H1 (cell line): ENCODE data around the gene FAM13C. TPM values are rescaled to one million over a fixed set of nuclear protein-coding genes. Genes with fewer than 3 reads are reported as not detected.

ENCODE experiments used
- CTCF ChIA-PET: fragments of 300-600 bp; sonication (Branson Sonifier 250); formaldehyde crosslinking; loops from one replicate; lab custom pipeline; 2021; ENCODE audit not compliant: partially characterized antibody; lab: Charles Lee
- POLR2A ChIA-PET: fragments of 300-600 bp; sonication (Branson Sonifier 250); formaldehyde crosslinking; loops from one replicate; lab custom pipeline; 2021; ENCODE audit warnings: inconsistent platforms; ENCODE audit not compliant: partially characterized antibody; lab: Charles Lee
- DNase-seq, 2 experiments: peaks; one replicate each; pipeline versions ENCODE4 v3.0.0 to v3.0.0-alpha.2; 2010 to 2022; ENCODE audit warnings: low spot score in 2 of 2, low read depth in 1 of 2, mixed read lengths in 1 of 2
- FAIRE-seq: peaks from 2 replicates; lab custom pipeline; 2011; peaks lifted over from hg19 to GRCh38; lab: Jason Lieb, UNC
- H2AFZ ChIP-seq: 2 replicates; pipeline ENCODE4 v1.8.1; 2012; ENCODE audit warnings: low read length, inconsistent platforms
- H2AK5ac ChIP-seq: 2 replicates; pipeline ENCODE4 v1.6.1; 2013; ENCODE audit warnings: low read depth, low read length
- H2BK120ac ChIP-seq: replicated peaks from 2 replicates; pipeline ENCODE3; 2013; ENCODE audit warnings: low read depth, low read length, inconsistent platforms
- H2BK12ac ChIP-seq: 2 replicates; pipeline ENCODE4 v1.6.1; 2013; ENCODE audit warnings: low read depth, low read length
- H2BK15ac ChIP-seq: 2 replicates; pipeline ENCODE4 v1.6.1; 2013; ENCODE audit warnings: low read length
- H2BK20ac ChIP-seq: 2 replicates; pipeline ENCODE4 v1.6.1; 2013; ENCODE audit warnings: low read length
- H2BK5ac ChIP-seq: 2 replicates; pipeline ENCODE4 v1.6.1; 2013; ENCODE audit warnings: low read depth, low read length
- H3K14ac ChIP-seq: 2 replicates; pipeline ENCODE4 v1.6.1; 2013; ENCODE audit warnings: inconsistent platforms; ENCODE audit not compliant: insufficient read length
- H3K18ac ChIP-seq: 2 replicates; pipeline ENCODE4 v1.6.1; 2013; ENCODE audit warnings: low read length; ENCODE audit errors: extremely low read depth
- H3K23ac ChIP-seq: 2 replicates; pipeline ENCODE4 v1.6.1; 2013; ENCODE audit warnings: inconsistent platforms; ENCODE audit not compliant: insufficient read length
- H3K23me2 ChIP-seq: 2 replicates; pipeline ENCODE4 v1.6.1; 2013; ENCODE audit warnings: low read depth, low read length
- H3K27ac ChIP-seq: 2 replicates; pipeline ENCODE4 v1.6.1; 2011; ENCODE audit warnings: low read depth, low read length, inconsistent platforms
- H3K27me3 ChIP-seq, 4 experiments: replicated peaks in 1 of 4; 1 replicate in 1 of 4; 2 replicates in 3 of 4; pipeline versions ENCODE4 v1.6.1 to v1.8.1; 2011 to 2013; ENCODE audit warnings: low read length in 3 of 4, mild to moderate bottlenecking in 3 of 4, inconsistent platforms in 2 of 4, mixed read lengths in 2 of 4, moderate library complexity in 1 of 4; ENCODE audit not compliant: control insufficient read depth in 3 of 4, insufficient read depth in 3 of 4; ENCODE audit errors: extremely low read depth in 1 of 4
- H3K36me3 ChIP-seq, 4 experiments: 2 replicates each; pipeline versions ENCODE4 v1.6.1 to v1.8.1; 2011 to 2013; ENCODE audit warnings: mild to moderate bottlenecking in 4 of 4, low read length in 3 of 4, moderate library complexity in 2 of 4, control low read depth in 1 of 4, inconsistent platforms in 1 of 4; ENCODE audit not compliant: insufficient read depth in 4 of 4, control insufficient read depth in 2 of 4
- H3K4ac ChIP-seq: replicated peaks from 2 replicates; pipeline ENCODE3; 2013; ENCODE audit warnings: low read length, low read depth, mixed read lengths, inconsistent platforms; ENCODE audit not compliant: insufficient read length
- H3K4me1 ChIP-seq, 4 experiments: replicated peaks in 1 of 4; 1 replicate in 1 of 4; 2 replicates in 3 of 4; pipeline versions ENCODE4 v1.6.1 to v1.8.1; 2011 to 2013; ENCODE audit warnings: low read length in 3 of 4, inconsistent platforms in 2 of 4, mixed read lengths in 1 of 4; ENCODE audit not compliant: insufficient read depth in 4 of 4, control insufficient read depth in 3 of 4
- H3K4me2 ChIP-seq, 2 experiments: 2 replicates each; pipeline versions ENCODE4 v1.6.1 to v1.8.1; 2011 to 2013; ENCODE audit warnings: low read depth in 2 of 2, low read length in 2 of 2, control low read depth in 1 of 2, inconsistent platforms in 1 of 2, mild to moderate bottlenecking in 1 of 2; ENCODE audit not compliant: insufficient read depth in 1 of 2
- H3K4me3 ChIP-seq, 4 experiments: fragments of 200-600, 300-600 bp in 1 of 4; sonication (generic), shearing (Covaris generic), sonication (Bioruptor Twin) in 1 of 4; 2 replicates each; pipeline versions ENCODE4 v1.5.1 to v1.8.1; 2011 to 2016; ENCODE audit warnings: low read length in 4 of 4, low read depth in 3 of 4, control low read depth in 2 of 4, inconsistent platforms in 2 of 4, mild to moderate bottlenecking in 2 of 4, mixed read lengths in 1 of 4, moderate library complexity in 1 of 4; ENCODE audit not compliant: insufficient read depth in 2 of 4; ENCODE audit errors: extremely low read depth in 1 of 4
- H3K56ac ChIP-seq: replicated peaks from 2 replicates; pipeline ENCODE3; 2013; ENCODE audit warnings: low read depth, mild to moderate bottlenecking, mixed read lengths, low read length, inconsistent platforms; ENCODE audit not compliant: insufficient read length
- H3K79me1 ChIP-seq: 2 replicates; pipeline ENCODE4 v1.6.1; 2013; ENCODE audit warnings: low read depth, low read length, control low read depth
- H3K79me2 ChIP-seq, 2 experiments: 2 replicates each; pipeline versions ENCODE4 v1.6.1 to v1.8.1; 2012 to 2013; ENCODE audit warnings: low read length in 2 of 2, mild to moderate bottlenecking in 2 of 2, inconsistent platforms in 1 of 2; ENCODE audit not compliant: insufficient read depth in 2 of 2, control insufficient read depth in 1 of 2
- H3K9ac ChIP-seq, 4 experiments: replicated peaks in 1 of 4; 1 replicate in 1 of 4; 2 replicates in 3 of 4; pipeline versions ENCODE4 v1.6.1 to v1.8.1; 2011 to 2013; ENCODE audit warnings: low read depth in 3 of 4, low read length in 3 of 4, control low read depth in 2 of 4, mild to moderate bottlenecking in 2 of 4, moderate library complexity in 2 of 4, inconsistent platforms in 1 of 4; ENCODE audit errors: extremely low read depth in 1 of 4
- H3K9me3 ChIP-seq, 2 experiments: 2 replicates each; pipeline versions ENCODE4 v1.6.1 to v1.8.1; 2012 to 2013; ENCODE audit warnings: mild to moderate bottlenecking in 2 of 2, moderate library complexity in 2 of 2, control low read depth in 1 of 2, inconsistent platforms in 1 of 2, low read depth in 1 of 2, low read length in 1 of 2, mixed read lengths in 1 of 2; ENCODE audit not compliant: insufficient read depth in 2 of 2
- H4K20me1 ChIP-seq, 2 experiments: replicated peaks in 1 of 2; 2 replicates each; pipeline versions ENCODE3 to v1.8.1; 2011 to 2013; ENCODE audit warnings: inconsistent platforms in 2 of 2, low read length in 2 of 2, mild to moderate bottlenecking in 1 of 2; ENCODE audit not compliant: insufficient read depth in 2 of 2, control insufficient read depth in 1 of 2
- H4K5ac ChIP-seq: 2 replicates; pipeline ENCODE4 v1.6.1; 2013; ENCODE audit warnings: low read length, low read depth, mixed read lengths, inconsistent platforms; ENCODE audit not compliant: insufficient read length
- H4K8ac ChIP-seq: 2 replicates; pipeline ENCODE4 v1.8.0; 2013; ENCODE audit warnings: mild to moderate bottlenecking, moderate library complexity, low read length, inconsistent platforms; ENCODE audit not compliant: insufficient read depth; ENCODE audit errors: extremely low read depth
- H4K91ac ChIP-seq: replicated peaks from 2 replicates; pipeline ENCODE3; 2013; ENCODE audit warnings: low read length, mixed read lengths, inconsistent platforms; ENCODE audit not compliant: insufficient read length
- CBX5 ChIP-seq: fragments of 300-800, 300-1000 bp; sonication (generic); IDR thresholded peaks from 2 replicates; pipeline ENCODE4 v1.7.1; 2016; ENCODE audit warnings: antibody characterized with exemption, low read length, low read depth
- CEBPB ChIP-seq: IDR thresholded peaks from 2 replicates; pipeline ENCODE4 v1.6.1; 2012; ENCODE audit warnings: low read depth, low read length
- SRF ChIP-seq: IDR thresholded peaks from 2 replicates; pipeline ENCODE4 v1.6.1; 2011; ENCODE audit warnings: mild to moderate bottlenecking, low read depth, low read length, moderate library complexity
- WGBS, 2 experiments: shearing (Covaris generic) in 1 of 2; methylation state at CpG; one replicate each; pipeline versions ENCODE4 v1.1.6 to v1.1.7; 2013 to 2015; ENCODE audit warnings: low lambda C conversion rate in 2 of 2, mixed read lengths in 2 of 2, inconsistent platforms in 1 of 2, low coverage in 1 of 2, missing lambda C conversion rate in 1 of 2; ENCODE audit not compliant: insufficient replicate concordance in 2 of 2, insufficient coverage in 1 of 2, insufficient read length in 1 of 2; ENCODE audit errors: extremely low coverage in 1 of 2, missing lambda C conversion rate in 1 of 2; 5-methylcytosine and 5-hydroxymethylcytosine counted together
- polyA plus RNA-seq, 7 experiments: library from polyadenylated mRNA; depleted of rRNA in 3 of 7; stranded (reverse) in 5 of 7; unstranded in 2 of 7; fragments of >200 nt in 5 of 7; fragments of 200-250 nt in 2 of 7; gene quantifications; 1 replicate in 5 of 7; 2 replicates in 1 of 7; 4 replicates in 1 of 7; pipeline versions ENCODE4 v1.2.1 to v1.2.3, GENCODE V29; 2011 to 2013; ENCODE audit warnings: missing spikeins in 2 of 7, mixed read lengths in 2 of 7
- total RNA-seq: library from RNA; stranded (reverse); fragmentation: NEBNext Ultra II Directional; extraction: Animal tissue kit (Norgen Biotek cat#: 25700); gene quantifications from 2 replicates; pipeline ENCODE4 v1.2.1, GENCODE V29; 2021

The FAM13C gene
- total and polyA plus RNA-seq, 2 of the 8 experiments (the other 6 are each of a cell fraction or from before 2014, with no cell fraction given): 0.56 to 0.62 TPM

DNA sequence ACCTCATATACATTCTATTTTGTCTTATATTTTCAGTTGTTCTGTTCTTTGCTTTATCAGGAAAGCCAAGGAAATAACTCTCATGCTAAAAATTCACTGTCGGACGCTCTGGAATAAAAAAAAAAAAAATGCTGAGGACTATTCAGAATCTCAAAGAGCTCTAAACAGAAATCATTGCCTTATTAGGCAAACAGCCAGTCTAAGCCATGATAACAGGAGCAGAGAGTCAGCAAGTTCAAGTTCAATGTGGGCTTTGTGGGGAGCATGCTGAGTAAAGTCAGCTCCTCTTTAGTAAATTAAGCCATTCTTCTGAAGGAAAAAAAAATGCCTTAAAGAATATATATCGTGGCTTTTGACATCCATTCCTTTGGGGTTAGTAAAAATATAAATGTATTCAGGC lies 13.6 kb upstream of the FAM13C start:
- DNase-seq (no peak), FAIRE-seq (no peak)
- no peak overlapping the region for H3K18ac ChIP-seq
- H3K4ac ChIP-seq: no peak overlapping the region
- no peak overlapping the region for H3K4me3 ChIP-seq
- no peak overlapping the region for H4K8ac ChIP-seq
- H3K27me3 ChIP-seq: no peaks in the 10 kb centered on the region
- H2BK15ac ChIP-seq: no peak overlapping the region
- no peak overlapping the region for H3K27ac ChIP-seq
- no peak overlapping the region for H2BK12ac ChIP-seq
- no peaks in the 10 kb centered on the region for H4K20me1 ChIP-seq
- no peaks in the 10 kb centered on the region for H3K79me2 ChIP-seq
- H2BK20ac ChIP-seq: no peak overlapping the region
- no peak overlapping the region for H3K56ac ChIP-seq
- no peak overlapping the region for H3K4me2 ChIP-seq
- H3K23me2 ChIP-seq: no peaks in the 10 kb centered on the region; the same call in 1 of the 2 replicates
- no peak overlapping the region for H3K9ac ChIP-seq
- no peak overlapping the region for H3K23ac ChIP-seq
- ChIA-PET CTCF (interaction anchor here (0.6 to 1.3 kb wide), 3 partner anchors 13 to 1914 kb away, joined by 3 read pairs; no protein-coding TSS in a partner anchor), POLR2A (no interaction called here)
- no peak overlapping the region for H2AK5ac ChIP-seq
- no peaks in the 10 kb centered on the region for H3K36me3 ChIP-seq
- H4K5ac ChIP-seq: no peak overlapping the region
- no peak overlapping the region for H2BK120ac ChIP-seq
- H3K4me1 ChIP-seq: peaks cover 0 to 3% (median 0%) of the 10 kb centered on the region in 4 experiments; a peak in 1 of 7 replicates
- TF ChIP-seq SRF (peak; percentile 80), CBX5 (no peak), CEBPB (no peak)
- no peak overlapping the region for H2BK5ac ChIP-seq
- 78% methylated on average over 3 of the region's 3 CpGs; no CpG with 5 or more reads in 1 of the 2 experiments for WGBS, 2 experiments
- no peak overlapping the region for H4K91ac ChIP-seq
- no peaks in the 10 kb centered on the region for H3K9me3 ChIP-seq
- H2AFZ ChIP-seq: no peak overlapping the region
- H3K79me1 ChIP-seq: no peaks in the 10 kb centered on the region
- H3K14ac ChIP-seq: no peak overlapping the region
